OCI-LY7 (cell line): Measurements from ENCODE around the gene SLC35A3. TPM values are rescaled to one million over a fixed set of nuclear protein-coding genes. Genes with fewer than 3 reads are reported as not detected.
"Not testable (repeated sequence)": the region's sequence is repeated elsewhere in the genome, so short reads cannot be mapped to it uniquely, and the experiment has no call there.

Source experiments
- BruUV-seq: library from RNA; stranded (reverse); fragments of 400-500 nt; replicated peaks from 2 replicates; lab custom pipeline; 2021; lab: Mats Ljungman, UMichigan
- CTCF ChIA-PET: fragments of 300-600 bp; sonication (Branson Sonifier 250); formaldehyde crosslinking; loops from one replicate; lab custom pipeline; 2022; ENCODE audit warnings: antibody characterized with exemption; ENCODE audit not compliant: unreplicated experiment; lab: Charles Lee
- POLR2A ChIA-PET: fragments of 300-600 bp; sonication (Branson Sonifier 250); formaldehyde crosslinking; loops from one replicate; lab custom pipeline; 2022; ENCODE audit warnings: antibody characterized with exemption; lab: Charles Lee
- DNase-seq: peaks from one replicate; pipeline ENCODE4 v3.0.0-alpha.2; 2015; ENCODE audit warnings: low spot score
- H2AFZ ChIP-seq: fragments of 200-600 bp; sonication (generic), shearing (Covaris generic); 2 replicates; pipeline ENCODE4 v1.6.1; 2014; ENCODE audit warnings: mild to moderate bottlenecking, antibody characterized with exemption, low read length, moderate library complexity
- H3K27ac ChIP-seq: fragments of 200-600 bp; sonication (generic); 2 replicates; pipeline ENCODE4 v1.5.1; 2014; ENCODE audit warnings: mixed run types, low read depth, mild to moderate bottlenecking, moderate library complexity, low read length, inconsistent platforms; ENCODE audit not compliant: poor library complexity, severe bottlenecking
- H3K36me3 ChIP-seq: fragments of 200-600 bp; sonication (generic); 2 replicates; pipeline ENCODE4 v1.6.1; 2014; ENCODE audit warnings: mild to moderate bottlenecking, antibody characterized with exemption, low read length, moderate library complexity, mixed read lengths; ENCODE audit not compliant: insufficient read depth
- H3K4me1 ChIP-seq: fragments of 200-600 bp; sonication (generic); 2 replicates; pipeline ENCODE4 v1.5.1; 2014; ENCODE audit warnings: mild to moderate bottlenecking, low read length; ENCODE audit not compliant: insufficient read depth, poor library complexity, severe bottlenecking
- H3K4me2 ChIP-seq: fragments of 200-600 bp; sonication (generic); 2 replicates; pipeline ENCODE4 v1.6.1; 2014; ENCODE audit warnings: mild to moderate bottlenecking, low read length
- H3K4me3 ChIP-seq: fragments of 200-600 bp; sonication (generic); 2 replicates; pipeline ENCODE4 v1.5.1; 2014; ENCODE audit warnings: mild to moderate bottlenecking, low read depth, low read length; ENCODE audit not compliant: poor library complexity, severe bottlenecking
- H3K79me2 ChIP-seq: fragments of 200-600 bp; sonication (generic); 2 replicates; pipeline ENCODE4 v1.6.1; 2016; ENCODE audit warnings: low read depth, mild to moderate bottlenecking, low read length, moderate library complexity, mixed read lengths; ENCODE audit not compliant: insufficient read depth
- H3K9me2 ChIP-seq: fragments of 200-600 bp; sonication (generic); 2 replicates; pipeline ENCODE4 v1.6.1; 2016; ENCODE audit warnings: mild to moderate bottlenecking, low read length, mixed read lengths; ENCODE audit not compliant: insufficient read depth
- H3K9me3 ChIP-seq: fragments of 200-600 bp; sonication (generic); 2 replicates; pipeline ENCODE4 v1.6.1; 2014; ENCODE audit warnings: mild to moderate bottlenecking, mixed run types, low read length, mixed read lengths
- H4K20me1 ChIP-seq: fragments of 200-600 bp; sonication (generic); 2 replicates; pipeline ENCODE4 v1.6.1; 2014; ENCODE audit warnings: mild to moderate bottlenecking, antibody characterized with exemption, low read length, moderate library complexity, mixed read lengths; ENCODE audit not compliant: insufficient read depth
- EZH2phosphoT487 ChIP-seq: fragments of 200-600 bp; sonication (generic); IDR thresholded peaks from 2 replicates; pipeline ENCODE4 v1.6.1; 2018; ENCODE audit warnings: low read depth, borderline replicate concordance, mild to moderate bottlenecking, mixed run types, antibody characterized with exemption, low read length, moderate library complexity, mixed read lengths
- intact Hi-C: fragments of 100-400 bp; cut with micrococcal nuclease; formaldehyde crosslinking; loops from one replicate; pipeline ENCODE4 v1.10.0; 2022; ENCODE audit not compliant: unreplicated experiment
- total RNA-seq, 2 experiments: library from RNA; depleted of rRNA in 1 of 2; stranded (reverse); fragments of >200 nt in 1 of 2; shearing (Covaris generic) in 1 of 2; gene quantifications; 2 replicates each; pipeline ENCODE4 v1.2.3, GENCODE V29; 2014 to 2022
- TF ChIP-seq, protein P1 (sequence below): fragments of 200-600 bp; sonication (generic); conservative IDR thresholded peaks from 2 replicates; pipeline ENCODE4 v1.5.1; 2014; ENCODE audit warnings: mild to moderate bottlenecking, antibody characterized with exemption, low read length, moderate library complexity, mixed read lengths

SLC35A3 gene
- total RNA-seq, 2 experiments from 2014 or later: 24.8 to 26.8 TPM

DNA sequence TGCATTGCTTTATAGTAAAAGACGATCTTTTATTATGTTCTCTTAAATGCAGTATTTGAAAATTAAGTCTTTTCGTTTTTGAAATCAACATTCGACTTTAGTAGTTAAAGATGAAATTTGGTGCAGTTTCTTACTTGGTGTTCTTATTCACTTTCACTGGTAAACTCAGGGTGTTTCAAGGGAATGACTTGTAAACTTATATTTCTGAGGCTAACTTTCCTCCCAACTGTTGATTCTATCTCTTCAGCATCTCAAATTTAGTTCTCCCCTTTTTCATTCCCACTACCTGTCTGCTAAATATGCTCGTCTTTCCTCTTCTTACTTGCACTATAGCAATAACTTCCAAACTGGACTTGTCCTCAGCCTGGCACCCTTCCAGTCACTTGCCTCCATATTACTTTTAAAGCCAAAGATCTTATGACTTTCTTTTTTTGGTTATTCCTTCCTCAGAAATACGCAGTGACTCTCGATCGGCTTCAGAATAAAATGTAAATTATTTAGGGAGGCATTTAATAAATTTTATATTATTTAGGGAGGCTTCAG lies 988 bp downstream of the SLC35A3 start:
- ChIA-PET CTCF (interaction anchor here (1.1 to 1.2 kb wide), 2 partner anchors 11 to 13 kb away, joined by 3 read pairs; no protein-coding TSS in a partner anchor), POLR2A (interaction anchor here (0.5 to 2.3 kb wide), 14 partner anchors 11 to 379 kb away, joined by 3 to 10 read pairs (median 4); partner anchors contain the start of genes AGL, DBT and FRRS1)
- H3K4me2 ChIP-seq: peak overlapping the region; percentile 81
- H3K4me3 ChIP-seq: peak overlapping the region; percentile 91
- peaks cover 41% of the 10 kb centered on the region for H3K79me2 ChIP-seq
- H2AFZ ChIP-seq: peak overlapping the region; percentile 99; the same call in 1 of the 2 replicates
- no peak for DNase-seq
- intact Hi-C loops: loop anchor here (1.0 to 5.0 kb wide), 2 partner anchors 120 to 163 kb away; partner anchors contain the start of gene AGL
- no TSS peak for BruUV-seq
- H4K20me1 ChIP-seq: peaks cover 4% of the 10 kb centered on the region; the same call in 1 of the 2 replicates
- H3K27ac ChIP-seq: peak overlapping the region; percentile 74
- H3K36me3 ChIP-seq: peaks cover 23% of the 10 kb centered on the region
- TF ChIP-seq, protein P1, sequence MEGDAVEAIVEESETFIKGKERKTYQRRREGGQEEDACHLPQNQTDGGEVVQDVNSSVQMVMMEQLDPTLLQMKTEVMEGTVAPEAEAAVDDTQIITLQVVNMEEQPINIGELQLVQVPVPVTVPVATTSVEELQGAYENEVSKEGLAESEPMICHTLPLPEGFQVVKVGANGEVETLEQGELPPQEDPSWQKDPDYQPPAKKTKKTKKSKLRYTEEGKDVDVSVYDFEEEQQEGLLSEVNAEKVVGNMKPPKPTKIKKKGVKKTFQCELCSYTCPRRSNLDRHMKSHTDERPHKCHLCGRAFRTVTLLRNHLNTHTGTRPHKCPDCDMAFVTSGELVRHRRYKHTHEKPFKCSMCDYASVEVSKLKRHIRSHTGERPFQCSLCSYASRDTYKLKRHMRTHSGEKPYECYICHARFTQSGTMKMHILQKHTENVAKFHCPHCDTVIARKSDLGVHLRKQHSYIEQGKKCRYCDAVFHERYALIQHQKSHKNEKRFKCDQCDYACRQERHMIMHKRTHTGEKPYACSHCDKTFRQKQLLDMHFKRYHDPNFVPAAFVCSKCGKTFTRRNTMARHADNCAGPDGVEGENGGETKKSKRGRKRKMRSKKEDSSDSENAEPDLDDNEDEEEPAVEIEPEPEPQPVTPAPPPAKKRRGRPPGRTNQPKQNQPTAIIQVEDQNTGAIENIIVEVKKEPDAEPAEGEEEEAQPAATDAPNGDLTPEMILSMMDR: no peak
- TF ChIP-seq EZH2phosphoT487: no peak
- H3K4me1 ChIP-seq: peaks cover 19% of the 10 kb centered on the region
- H3K9me3 ChIP-seq: no peaks in the 10 kb centered on the region
- no peaks in the 10 kb centered on the region for H3K9me2 ChIP-seq

DNA sequence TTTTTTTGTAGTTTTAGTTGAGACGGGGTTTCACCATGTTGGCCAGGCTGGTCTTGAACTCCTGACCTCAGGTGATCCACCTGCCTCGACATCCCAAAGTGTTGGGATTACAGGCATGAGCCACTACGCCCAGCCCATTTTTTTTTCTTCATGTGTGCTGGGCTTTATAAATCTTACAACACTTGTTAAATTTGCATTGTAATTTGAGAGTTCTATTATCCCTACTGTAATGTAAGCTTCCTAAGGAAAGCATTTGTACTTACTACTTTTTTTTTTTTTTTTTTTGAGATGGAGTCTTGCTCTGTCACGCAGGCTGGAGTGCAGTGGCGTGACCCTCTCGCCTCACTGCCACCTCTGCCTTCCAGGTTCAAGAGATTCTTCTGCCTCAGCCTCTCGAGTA lies 2.3 kb downstream of the SLC35A3 start:
- not testable (repeated sequence) for H3K4me2 ChIP-seq, H4K20me1 ChIP-seq, BruUV-seq, H2AFZ ChIP-seq, H3K9me2 ChIP-seq, DNase-seq, H3K27ac ChIP-seq, H3K4me3 ChIP-seq, H3K9me3 ChIP-seq
- intact Hi-C loops: loop anchor here (5.0 kb wide), 1 partner anchor 165 kb away; no protein-coding TSS in a partner anchor
- ChIA-PET POLR2A (interaction anchor here (0.6 to 2.6 kb wide), 5 partner anchors 15 to 294 kb away, joined by 3 to 8 read pairs (median 4); partner anchors contain the start of gene RTCA), CTCF (interaction anchor here (0.6 kb wide), 1 partner anchor 134 kb away, joined by 3 read pairs; no protein-coding TSS in a partner anchor)
- peaks cover 32% of the 10 kb centered on the region for H3K36me3 ChIP-seq
- H3K4me1 ChIP-seq: peaks cover 19% of the 10 kb centered on the region
- H3K79me2 ChIP-seq: peaks cover 41% of the 10 kb centered on the region

DNA sequence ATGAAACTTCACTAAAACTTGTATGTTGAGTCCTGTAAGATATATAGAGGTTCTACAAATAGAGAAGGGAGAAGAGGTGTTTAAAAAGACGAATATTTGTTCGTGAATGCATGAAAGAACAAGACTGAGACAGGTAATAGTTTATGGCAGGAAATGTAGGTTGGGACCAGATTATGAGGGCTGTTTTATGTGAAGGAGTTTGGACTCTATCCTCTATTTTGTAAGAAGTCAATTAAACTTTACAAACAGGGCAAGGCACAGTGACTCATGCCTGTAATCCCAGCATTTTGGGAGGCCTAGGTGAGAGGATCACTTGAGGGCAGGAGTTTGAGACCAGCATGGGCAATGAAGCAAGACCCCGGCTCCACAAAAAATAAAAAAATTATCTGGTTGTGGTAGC lies 5.7 kb downstream of the SLC35A3 start:
- TF ChIP-seq, protein P1: no peak
- no peak for TF ChIP-seq EZH2phosphoT487
- Histone ChIP-seq H3K4me2 (no peak overlapping the region), H3K79me2 (peaks cover 49% of the 10 kb centered on the region), H3K9me3 (no peaks in the 10 kb centered on the region), H3K9me2 (no peaks in the 10 kb centered on the region), H4K20me1 (peaks cover 3% of the 10 kb centered on the region; the same call in 1 of the 2 replicates), H3K4me3 (no peak overlapping the region), H2AFZ (no peak overlapping the region), H3K36me3 (peaks cover 37% of the 10 kb centered on the region), H3K27ac (no peak overlapping the region), H3K4me1 (peaks cover 6% of the 10 kb centered on the region)
- BruUV-seq: no TSS peak
- intact Hi-C loops: no loop called here
- CTCF ChIA-PET: no interaction called here
- DNase-seq: no peak
- POLR2A ChIA-PET: no interaction called here

DNA sequence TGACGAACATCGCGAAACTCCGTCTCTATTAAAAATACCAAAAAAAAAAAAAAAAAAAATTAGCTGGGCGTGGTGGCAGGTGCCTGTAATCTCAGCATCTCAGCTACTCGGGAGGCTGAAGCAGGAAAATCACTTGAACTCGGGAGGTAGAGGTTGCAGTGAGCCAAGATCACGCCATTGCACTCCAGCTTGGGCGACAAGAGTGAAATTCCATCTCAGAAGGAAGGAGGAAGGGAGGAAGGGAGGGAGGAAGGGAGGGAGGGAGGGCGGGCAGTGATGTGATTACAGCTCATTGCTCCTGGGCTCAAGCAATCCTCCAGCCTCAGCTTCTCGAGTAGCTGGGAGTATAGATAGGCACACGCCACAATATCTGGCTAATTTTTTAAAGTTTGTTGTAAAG lies 7.5 kb downstream of the SLC35A3 start:
- CTCF ChIA-PET, H3K9me3 ChIP-seq: not testable (repeated sequence)

More for the DNA sequence above, 7.5 kb downstream of the SLC35A3 start:
- H2AFZ ChIP-seq, H3K4me1 ChIP-seq, H3K27ac ChIP-seq, H3K4me2 ChIP-seq, H4K20me1 ChIP-seq, H3K9me2 ChIP-seq, DNase-seq, BruUV-seq, intact Hi-C loops, H3K4me3 ChIP-seq: not testable (repeated sequence)
- POLR2A ChIA-PET: interaction anchor here (0.7 to 1.0 kb wide), 3 partner anchors 9 to 160 kb away, joined by 3 to 5 read pairs (median 3); no protein-coding TSS in a partner anchor
- H3K36me3 ChIP-seq: peaks cover 49% of the 10 kb centered on the region
- peaks cover 44% of the 10 kb centered on the region for H3K79me2 ChIP-seq
